ENCODE measurements around the gene GTF2H1.

GTF2H1 gene

GRCh38 chr11:18321969-18322711, at the start of gene GTF2H1, which contains the start of gene HPS5:
GTF2H1 (plus strand) TSS chr11:18322567; CDS start chr11:18333075, 10,508 bp downstream.
HPS5 (minus strand) TSS chr11:18322140; CDS start chr11:18317858, 4,282 bp downstream.
- peak; percentile 86 to 92 for DNase-seq (ENCODE audit: low read depth in 2 of 2)

- no peak for DNase-seq (ENCODE audit: low read depth in 2 of 2)
These were observed 44.6 kb upstream of the GTF2H1 start for GRCh38 chr11:18277565-18278271.

GRCh38 chr11:18280438-18281045, 41.8 kb upstream of the GTF2H1 start:
- DNase-seq (ENCODE audit: low read depth in 2 of 2), result no peak

GRCh38 chr11:18282626-18283025, 39.7 kb upstream of the GTF2H1 start:
- DNase-seq (ENCODE audit: low read depth in 2 of 2), result no peak

GRCh38 chr11:18285841-18286240, 36.5 kb upstream of the GTF2H1 start:
- DNase-seq (ENCODE audit: low read depth in 2 of 2), result no peak

GRCh38 chr11:18288911-18289310, 33.5 kb upstream of the GTF2H1 start:
- DNase-seq (ENCODE audit: low read depth in 2 of 2), result no peak

- no peak for DNase-seq (ENCODE audit: low read depth in 2 of 2)
These were observed 27.5 kb upstream of the GTF2H1 start for GRCh38 chr11:18294862-18295261.

- no peak for DNase-seq (ENCODE audit: low read depth in 2 of 2)
These were observed 27.1 kb upstream of the GTF2H1 start for GRCh38 chr11:18295316-18295715.

- DNase-seq (ENCODE audit: low read depth in 2 of 2), result no peak
These were observed 22.6 kb upstream of the GTF2H1 start for GRCh38 chr11:18299721-18300120.

- DNase-seq (ENCODE audit: low read depth in 2 of 2), result no peak
These were observed 17.6 kb upstream of the GTF2H1 start for GRCh38 chr11:18304745-18305144.

GRCh38 chr11:18307461-18308139, 14.8 kb upstream of the GTF2H1 start:
- no peak for DNase-seq (ENCODE audit: low read depth in 2 of 2)

- DNase-seq (ENCODE audit: low read depth in 2 of 2), result no peak
These were observed 14.1 kb upstream of the GTF2H1 start for GRCh38 chr11:18308242-18308641.

- DNase-seq (ENCODE audit: low read depth in 2 of 2), result no peak
These were observed 12.7 kb upstream of the GTF2H1 start for GRCh38 chr11:18309691-18310090.

- DNase-seq (ENCODE audit: low read depth in 2 of 2), result no peak
These were observed 11.5 kb upstream of the GTF2H1 start for GRCh38 chr11:18310800-18311340.

GRCh38 chr11:18312012-18312411, 10.4 kb upstream of the GTF2H1 start:
- no peak for DNase-seq (ENCODE audit: low read depth in 2 of 2)

- DNase-seq (ENCODE audit: low read depth in 2 of 2), result no peak
These were observed 9.5 kb upstream of the GTF2H1 start for GRCh38 chr11:18312663-18313420.

GRCh38 chr11:18313965-18314763, 8.2 kb upstream of the GTF2H1 start:
- no peak for DNase-seq (ENCODE audit: low read depth in 2 of 2)

GRCh38 chr11:18314784-18315523, 7.4 kb upstream of the GTF2H1 start:
- no peak for DNase-seq (ENCODE audit: low read depth in 2 of 2)

- no peak for DNase-seq (ENCODE audit: low read depth in 2 of 2)
These were observed 6.5 kb upstream of the GTF2H1 start for GRCh38 chr11:18315893-18316292.

- DNase-seq (ENCODE audit: low read depth in 2 of 2), result no peak
These were observed 4.8 kb upstream of the GTF2H1 start for GRCh38 chr11:18317551-18317950.
